AG09309 (cell line): ENCODE results near the gene POLD4.

Source experiments
- DNase-seq: peaks from one replicate; pipeline ENCODE4 v3.0.0-alpha.2; 2010; ENCODE audit warnings: low read depth
- H3K4me3 ChIP-seq: 2 replicates; pipeline ENCODE4 v1.5.1; 2011; ENCODE audit warnings: mild to moderate bottlenecking, low read depth, low read length, moderate library complexity; ENCODE audit not compliant: control insufficient read depth
- CTCF ChIP-seq: IDR thresholded peaks from 2 replicates; pipeline ENCODE4 v1.5.1; 2011; ENCODE audit warnings: mild to moderate bottlenecking, low read depth, low read length, inconsistent platforms; ENCODE audit not compliant: insufficient read depth, control insufficient read depth; ENCODE audit errors: missing control alignments

The POLD4 gene

GRCh38 chr11:67370351-67371076, 17.2 kb upstream of the POLD4 start:
- no peak for DNase-seq
- no peak for TF ChIP-seq CTCF

GRCh38 chr11:67369801-67370284, 16.5 kb upstream of the POLD4 start:
- no peak for DNase-seq
- H3K4me3 ChIP-seq = peak overlapping the region; percentile 3; the same call in 1 of the 2 replicates
- TF ChIP-seq CTCF = no peak

More at GRCh38 chr11:67370351-67371076, 17.2 kb upstream of the POLD4 start:
- H3K4me3 ChIP-seq = peak overlapping the region; percentile 85

DNA sequence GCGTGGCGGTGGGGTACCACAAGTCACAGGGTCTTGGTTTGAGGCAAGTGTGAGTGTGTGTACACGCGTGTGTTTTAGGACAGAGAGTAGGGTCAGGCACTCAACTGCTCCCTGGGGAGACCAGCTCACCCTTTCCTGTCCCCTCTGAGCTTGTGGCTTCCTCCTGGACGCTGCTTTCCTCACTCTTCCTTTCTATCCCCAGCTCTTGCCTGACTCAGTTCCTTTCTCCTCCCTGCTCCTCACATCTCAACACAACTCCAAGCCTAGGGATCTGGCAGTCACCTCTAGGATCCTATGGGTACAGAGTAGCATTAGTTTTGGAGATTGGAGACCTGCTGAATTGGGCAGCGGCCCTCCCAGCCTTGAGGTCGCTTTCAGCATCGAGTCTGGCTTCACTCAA, 15.9 kb upstream of the POLD4 start:
- no peak overlapping the region for H3K4me3 ChIP-seq
- TF ChIP-seq CTCF = no peak
- no peak for DNase-seq

GRCh38 chr11:67368621-67369020, 15.3 kb upstream of the POLD4 start:
- TF ChIP-seq CTCF = no peak
- H3K4me3 ChIP-seq = no peak overlapping the region
- DNase-seq = no peak

DNA sequence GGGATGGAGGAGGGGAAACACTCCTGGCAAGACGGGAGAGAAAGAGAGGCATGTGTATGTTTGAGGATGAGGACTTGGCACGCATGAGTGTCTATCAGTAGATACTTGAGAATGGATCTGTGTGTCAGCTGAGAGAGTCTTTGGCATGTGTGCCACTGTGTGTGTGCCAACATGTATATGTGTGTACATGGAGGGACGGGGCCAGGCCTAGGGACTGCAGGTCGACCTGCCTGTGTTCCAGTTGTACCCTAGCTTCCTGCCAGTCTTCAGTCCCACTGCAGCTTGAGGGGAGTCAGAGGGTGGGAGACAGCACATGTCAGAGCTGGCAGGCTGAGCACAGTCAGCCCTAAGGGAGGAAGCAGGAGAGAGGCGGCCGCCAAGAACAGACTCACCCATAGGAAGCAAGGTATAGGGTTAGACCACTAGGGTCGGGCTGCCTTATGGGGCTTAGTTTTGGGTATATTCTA, 14.4 kb upstream of the POLD4 start:
- H3K4me3 ChIP-seq = no peak overlapping the region
- no peak for DNase-seq
- no peak for TF ChIP-seq CTCF

- no peak overlapping the region for H3K4me3 ChIP-seq
- TF ChIP-seq CTCF = no peak
- DNase-seq = no peak
Observed at GRCh38 chr11:67366961-67367760, 13.8 kb upstream of the POLD4 start.
